ENCODE results near the gene OLIG1.

The OLIG1 gene

GRCh38 chr21:33063907-33064622 is 5.9 kb upstream of the OLIG1 start:
- no peak for DNase-seq

- DNase-seq = no peak
Measured at GRCh38 chr21:33064623-33065390, 5.1 kb upstream of the OLIG1 start.

GRCh38 chr21:33067043-33067442 is 2.9 kb upstream of the OLIG1 start:
- DNase-seq = no peak

GRCh38 chr21:33067457-33067856 is 2.5 kb upstream of the OLIG1 start:
- DNase-seq = no peak

- no peak for DNase-seq
Measured at GRCh38 chr21:33069243-33069642, 698 bp upstream of the OLIG1 start.

GRCh38 chr21:33069645-33069993 is 322 bp upstream of the OLIG1 start:
- DNase-seq = no peak

- no peak for DNase-seq
Measured at GRCh38 chr21:33070744-33070997, 730 bp downstream of the OLIG1 start.

GRCh38 chr21:33070998-33071769 is 1.2 kb downstream of the OLIG1 start:
- peak; percentile 14 to 22 for DNase-seq

- DNase-seq = peak; percentile 2 to 8
Measured at GRCh38 chr21:33071770-33072306, 1.9 kb downstream of the OLIG1 start.

GRCh38 chr21:33073636-33074035 is 3.7 kb downstream of the OLIG1 start:
- no peak for DNase-seq

- no peak for DNase-seq
Measured at GRCh38 chr21:33075128-33075527, 5.2 kb downstream of the OLIG1 start.

GRCh38 chr21:33075596-33076195 is 5.8 kb downstream of the OLIG1 start:
- DNase-seq = no peak

- DNase-seq = no peak
Measured at GRCh38 chr21:33076600-33077329, 6.8 kb downstream of the OLIG1 start.

- peak; percentile 5 to 18 for DNase-seq
Measured at GRCh38 chr21:33078907-33079582, 9.1 kb downstream of the OLIG1 start.

GRCh38 chr21:33080376-33080775 is 10.4 kb downstream of the OLIG1 start:
- no peak for DNase-seq

GRCh38 chr21:33080776-33081175 is 10.8 kb downstream of the OLIG1 start:
- no peak for DNase-seq

GRCh38 chr21:33088384-33088783 is 18.4 kb downstream of the OLIG1 start:
- DNase-seq = no peak

GRCh38 chr21:33089395-33090119 is 19.6 kb downstream of the OLIG1 start:
- DNase-seq = no peak

- DNase-seq = no peak
Measured at GRCh38 chr21:33096426-33096825, 26.5 kb downstream of the OLIG1 start.

- DNase-seq = no peak
Measured at GRCh38 chr21:33099131-33099530, 29.2 kb downstream of the OLIG1 start.

- no peak for DNase-seq
Measured at GRCh38 chr21:33101300-33101911, 31.5 kb downstream of the OLIG1 start.

All from activated CD4-positive, alpha-beta T cell treated with anti-CD3 and anti-CD28 coated beads, Interleukin-2, amount 50 U/mL, for 48 hours (primary cell).